GM12875 (cell line): Measurements from ENCODE around the gene KRTAP4-9.

Experiments used
- H3K4me3 ChIP-seq: one replicate; pipeline ENCODE4 v1.5.1; 2011; ENCODE audit warnings: low read depth, low read length, control low read depth
- TF ChIP-seq, protein P1 (sequence below): IDR thresholded peaks from 2 replicates; pipeline ENCODE4 v1.5.1; 2011; ENCODE audit warnings: low read depth, mild to moderate bottlenecking, control low read depth, inconsistent platforms, low read length, moderate library complexity, borderline replicate concordance; ENCODE audit not compliant: insufficient read depth

KRTAP4-9 gene

DNA sequence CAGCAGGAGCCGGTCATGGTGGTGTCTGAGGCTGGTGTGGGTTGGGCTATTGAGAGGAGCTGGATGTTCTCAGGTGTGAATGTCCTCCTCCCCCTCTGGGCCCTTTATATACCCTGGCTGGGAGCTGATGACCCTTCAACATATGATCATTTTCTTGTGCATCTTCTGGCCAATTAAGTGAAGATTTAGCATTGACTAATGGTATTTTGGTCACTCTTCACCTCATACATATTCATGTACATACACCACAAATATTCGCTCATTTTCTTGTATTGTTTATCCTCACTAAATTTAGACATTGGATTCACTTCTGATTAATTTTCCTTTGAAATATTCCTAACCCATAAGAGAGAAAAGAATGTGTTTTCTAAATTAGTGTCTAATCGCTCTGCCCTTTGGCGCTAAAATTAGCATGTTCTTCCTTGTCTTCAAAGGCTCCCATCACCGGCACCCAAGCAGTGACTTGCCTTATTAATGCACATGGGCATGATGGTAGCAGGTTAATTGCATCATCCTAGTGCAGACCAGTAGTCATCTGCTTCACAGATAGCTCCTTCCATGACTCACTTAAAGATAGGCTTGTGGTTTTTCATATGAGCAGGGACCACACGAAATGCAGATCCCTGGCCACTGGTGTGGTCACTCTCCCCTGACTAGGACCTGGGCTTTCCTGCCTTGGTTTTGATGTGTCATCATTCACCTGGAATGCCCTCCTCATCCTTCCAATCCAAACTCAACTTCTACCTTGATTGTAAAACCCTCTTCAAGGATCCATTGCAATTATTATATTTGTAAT is 39.2 kb upstream of the KRTAP4-9 start, which contains the start of gene KRTAP2-4:
KRTAP2-4 (minus strand) TSS at position 51 of the 796 bp plus-strand sequence; CDS start at position 17, 34 bp downstream.
- TF ChIP-seq, protein P1, sequence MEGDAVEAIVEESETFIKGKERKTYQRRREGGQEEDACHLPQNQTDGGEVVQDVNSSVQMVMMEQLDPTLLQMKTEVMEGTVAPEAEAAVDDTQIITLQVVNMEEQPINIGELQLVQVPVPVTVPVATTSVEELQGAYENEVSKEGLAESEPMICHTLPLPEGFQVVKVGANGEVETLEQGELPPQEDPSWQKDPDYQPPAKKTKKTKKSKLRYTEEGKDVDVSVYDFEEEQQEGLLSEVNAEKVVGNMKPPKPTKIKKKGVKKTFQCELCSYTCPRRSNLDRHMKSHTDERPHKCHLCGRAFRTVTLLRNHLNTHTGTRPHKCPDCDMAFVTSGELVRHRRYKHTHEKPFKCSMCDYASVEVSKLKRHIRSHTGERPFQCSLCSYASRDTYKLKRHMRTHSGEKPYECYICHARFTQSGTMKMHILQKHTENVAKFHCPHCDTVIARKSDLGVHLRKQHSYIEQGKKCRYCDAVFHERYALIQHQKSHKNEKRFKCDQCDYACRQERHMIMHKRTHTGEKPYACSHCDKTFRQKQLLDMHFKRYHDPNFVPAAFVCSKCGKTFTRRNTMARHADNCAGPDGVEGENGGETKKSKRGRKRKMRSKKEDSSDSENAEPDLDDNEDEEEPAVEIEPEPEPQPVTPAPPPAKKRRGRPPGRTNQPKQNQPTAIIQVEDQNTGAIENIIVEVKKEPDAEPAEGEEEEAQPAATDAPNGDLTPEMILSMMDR: no peak
- no peak within 1 kb of the TSS for H3K4me3 ChIP-seq

DNA sequence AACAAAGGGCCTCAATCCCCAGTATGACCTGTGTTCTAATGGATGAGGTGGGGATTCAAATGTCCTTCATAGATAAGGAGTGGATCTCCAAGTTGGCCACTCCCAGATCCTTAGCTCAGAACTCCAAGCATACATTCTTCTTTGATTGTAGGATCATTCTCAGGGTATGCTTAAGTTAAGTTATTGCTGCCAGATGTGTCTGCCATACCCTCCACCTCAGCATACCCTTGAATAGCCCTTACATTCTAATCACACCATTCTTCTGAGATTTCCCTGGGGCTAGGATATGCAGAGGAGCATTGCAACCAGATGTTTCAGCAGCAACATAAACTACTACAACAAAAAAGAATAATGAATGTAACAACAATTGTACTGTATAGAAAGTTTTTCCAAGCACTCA is 37.9 kb upstream of the KRTAP4-9 start:
- TF ChIP-seq, protein P1: no peak
- no peak overlapping the region for H3K4me3 ChIP-seq

DNA sequence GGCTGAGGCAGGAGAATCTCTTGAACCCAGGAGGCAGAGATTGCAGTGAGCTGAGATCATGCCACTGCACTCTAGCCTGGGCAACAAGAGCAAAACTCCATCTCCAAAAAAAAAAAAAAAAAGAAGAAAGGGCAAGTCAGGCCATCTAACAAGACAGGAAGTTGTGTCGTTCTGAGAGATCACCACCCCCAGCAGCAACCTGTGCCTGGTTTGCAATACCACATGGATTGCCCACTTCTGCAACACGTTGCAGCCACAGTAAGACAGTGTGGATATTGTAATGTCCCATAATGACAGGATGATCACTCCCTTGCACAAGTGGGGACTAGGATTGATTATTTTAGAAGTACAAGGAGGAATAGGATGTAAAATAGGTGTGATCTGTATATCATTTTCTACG is 36.2 kb upstream of the KRTAP4-9 start:
- H3K4me3 ChIP-seq: no peak overlapping the region
- TF ChIP-seq, protein P1: no peak

DNA sequence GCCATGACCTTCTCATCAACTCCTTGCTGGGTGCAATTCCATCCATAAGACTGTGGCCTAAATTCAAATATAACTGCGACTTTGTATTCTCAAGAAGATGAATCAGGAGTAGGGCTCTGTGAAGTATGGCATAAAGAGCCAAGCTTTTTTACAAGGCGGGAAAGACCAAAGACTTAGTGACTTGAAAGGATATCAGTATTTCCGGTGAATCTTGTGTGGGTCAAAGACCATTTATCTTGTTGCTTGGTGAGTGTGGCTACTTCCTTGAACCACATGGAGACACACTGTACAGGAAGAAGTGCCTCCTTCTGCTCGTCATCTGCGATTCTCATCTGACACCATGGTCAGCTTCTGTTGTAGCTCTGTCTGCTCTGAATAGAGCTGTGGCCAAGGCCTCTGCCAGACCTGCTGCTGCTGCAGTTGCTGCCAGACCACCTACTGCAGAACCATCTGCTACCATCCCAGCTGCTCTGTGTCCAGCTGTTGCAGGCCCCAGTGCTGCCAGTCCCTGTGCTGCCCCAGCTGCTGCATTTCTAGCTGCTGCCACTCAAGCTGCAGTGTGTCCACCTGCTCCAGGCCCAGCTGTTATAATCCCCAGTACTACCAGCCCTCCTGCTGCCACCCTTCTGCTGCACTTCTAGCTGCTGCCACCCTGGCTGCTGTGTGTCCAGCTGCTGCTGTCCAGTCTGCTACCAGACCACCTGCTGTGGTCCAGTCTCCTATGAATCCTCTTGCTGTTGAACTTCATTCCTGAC is 33.4 kb upstream of the KRTAP4-9 start:
- TF ChIP-seq, protein P1: no peak
- no peak overlapping the region for H3K4me3 ChIP-seq

DNA sequence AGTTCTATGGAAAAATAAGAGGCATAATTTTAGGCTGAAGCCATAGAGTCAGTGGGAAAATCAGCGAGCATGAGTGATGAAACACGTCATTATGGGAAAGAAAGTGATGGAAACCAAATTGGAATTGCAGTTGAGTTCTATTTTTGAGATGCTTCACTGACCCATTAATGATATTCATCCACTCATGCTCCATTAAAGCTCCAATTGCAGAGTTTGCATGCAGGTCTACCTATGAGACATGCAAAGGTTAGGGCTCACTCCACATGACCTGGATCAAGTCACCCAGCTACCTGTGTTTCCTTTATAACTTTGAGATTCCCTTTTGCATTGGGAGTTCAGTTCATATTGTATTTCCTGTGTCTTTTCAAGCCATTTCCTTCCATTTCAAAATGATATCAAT is 31.5 kb upstream of the KRTAP4-9 start:
- H3K4me3 ChIP-seq: no peak overlapping the region
- TF ChIP-seq, protein P1: no peak

DNA sequence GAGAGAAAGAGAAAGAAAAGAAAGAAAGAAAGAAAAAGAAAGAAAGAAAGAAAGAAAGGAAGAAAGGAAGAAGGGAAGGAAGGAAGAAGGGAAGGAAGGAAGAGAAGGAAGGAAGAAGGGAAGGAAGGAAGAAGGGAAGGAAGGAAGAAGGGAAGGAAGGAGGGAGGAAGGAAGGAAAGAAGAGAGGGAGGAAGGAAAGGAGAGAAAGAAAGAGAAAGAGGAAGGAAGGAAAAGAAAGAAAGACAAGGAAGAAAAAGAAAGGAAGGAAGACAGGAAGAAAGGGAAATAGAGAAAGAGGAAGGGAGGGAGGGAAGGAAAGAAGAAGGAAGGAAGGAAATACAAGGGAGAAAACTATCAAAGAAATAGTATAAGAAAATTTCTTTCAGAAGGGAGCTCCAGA is 28.4 kb upstream of the KRTAP4-9 start:
- TF ChIP-seq, protein P1: no peak
- H3K4me3 ChIP-seq: no peak overlapping the region
